HEK293 (cell line): ENCODE measurements around the gene CA5A.

Experiments used
- BCL11A ChIP-seq: fragments of 450-650 bp; formaldehyde crosslinking; IDR thresholded peaks from 2 replicates; pipeline ENCODE4 v1.5.1; 2016; ENCODE audit warnings: low read depth, missing biosample characterization, missing genetic modification characterization
- GLI4 ChIP-seq: fragments of 450-650 bp; formaldehyde crosslinking; IDR thresholded peaks from 2 replicates; pipeline ENCODE4 v1.5.1; 2016; ENCODE audit warnings: missing biosample characterization, missing genetic modification characterization
- HOXD13 ChIP-seq: sonication (generic); formaldehyde crosslinking; IDR thresholded peaks from 2 replicates; pipeline ENCODE4 v1.8.0; 2022; ENCODE audit warnings: missing genetic modification reagents, borderline replicate concordance
- YY2 ChIP-seq: fragments of 450-650 bp; formaldehyde crosslinking; IDR thresholded peaks from 2 replicates; pipeline ENCODE4 v1.5.1; 2016; ENCODE audit warnings: missing biosample characterization, missing genetic modification characterization
- ZNF311 ChIP-seq: fragments of 450-650 bp; formaldehyde crosslinking; IDR thresholded peaks from 2 replicates; pipeline ENCODE4 v1.5.1; 2017; ENCODE audit warnings: missing biosample characterization, missing genetic modification characterization, borderline replicate concordance
- ZNF350 ChIP-seq: fragments of 450-650 bp; formaldehyde crosslinking; IDR thresholded peaks from 2 replicates; pipeline ENCODE4 v1.5.0; 2017; ENCODE audit warnings: missing biosample characterization, mild to moderate bottlenecking, missing genetic modification characterization
- ZNF654 ChIP-seq: fragments of 450-650 bp; formaldehyde crosslinking; IDR thresholded peaks from 2 replicates; pipeline ENCODE4 v1.5.1; 2016; ENCODE audit warnings: low read depth, missing biosample characterization, missing genetic modification characterization
- ZNF792 ChIP-seq: fragments of 450-650 bp; formaldehyde crosslinking; IDR thresholded peaks from 2 replicates; pipeline ENCODE4 v1.5.1; 2016; ENCODE audit warnings: missing biosample characterization, missing genetic modification characterization
- ZSCAN30 ChIP-seq: fragments of 450-650 bp; IDR thresholded peaks from 2 replicates; pipeline ENCODE4 v1.5.1; 2018; ENCODE audit warnings: missing biosample characterization, mild to moderate bottlenecking, missing genetic modification characterization, moderate library complexity
- TF ChIP-seq, protein P1 (sequence below): fragments of 450-650 bp; formaldehyde crosslinking; IDR thresholded peaks from 2 replicates; pipeline ENCODE4 v1.5.1; 2016; ENCODE audit warnings: missing biosample characterization, missing genetic modification characterization
- TF ChIP-seq, protein P2 (sequence below): fragments of 450-650 bp; formaldehyde crosslinking; IDR thresholded peaks from 2 replicates; pipeline ENCODE4 v1.5.1; 2016; ENCODE audit warnings: missing biosample characterization, missing genetic modification characterization
- TF ChIP-seq, protein P3 (sequence below): fragments of 450-650 bp; formaldehyde crosslinking; IDR thresholded peaks from 2 replicates; pipeline ENCODE4 v1.5.1; 2016; ENCODE audit warnings: missing biosample characterization, missing genetic modification characterization, low read depth
- TF ChIP-seq, protein P4 (sequence below): fragments of 450-650 bp; formaldehyde crosslinking; IDR thresholded peaks from 2 replicates; pipeline ENCODE4 v1.5.1; 2017; ENCODE audit warnings: missing biosample characterization, missing genetic modification characterization
- TF ChIP-seq, protein P5 (sequence below): fragments of 450-650 bp; IDR thresholded peaks from 2 replicates; pipeline ENCODE4 v1.5.1; 2018; ENCODE audit warnings: missing biosample characterization, missing genetic modification characterization

DNA sequence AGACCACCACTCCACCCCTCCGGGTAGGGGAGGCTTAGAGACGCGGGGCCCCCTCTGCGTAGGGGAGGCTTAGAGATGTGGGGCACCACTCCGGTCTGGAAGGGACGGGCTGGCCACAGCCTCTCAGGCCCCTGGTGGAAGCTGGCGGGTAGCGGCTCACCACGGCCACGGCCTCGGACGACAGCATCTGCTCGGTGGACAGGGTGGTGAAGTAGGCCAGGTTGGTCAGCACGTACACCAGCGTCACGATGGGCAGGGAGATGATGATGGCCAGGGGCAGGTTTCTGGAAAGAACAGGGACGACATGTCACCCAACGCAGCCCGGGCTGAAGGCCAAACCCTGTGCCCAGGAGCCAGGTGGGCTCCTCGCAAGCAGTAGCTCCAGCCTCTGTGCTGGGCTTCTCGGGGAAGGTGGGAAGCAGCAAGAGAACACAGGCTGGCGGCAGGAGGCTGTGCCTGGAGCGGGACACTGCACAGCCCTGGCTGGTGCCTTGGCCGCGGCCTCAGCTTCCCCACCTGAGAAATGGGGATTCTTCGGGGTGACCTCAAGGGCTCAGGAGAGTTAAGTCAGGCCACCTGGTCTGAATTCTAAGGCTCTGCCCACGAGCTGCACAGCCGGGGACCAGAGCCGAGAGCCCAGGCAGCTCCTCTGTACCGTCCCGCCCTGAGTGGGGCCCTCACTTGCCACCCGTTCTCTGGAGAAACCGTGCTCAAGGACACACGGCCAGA, 96.6 kb downstream of the CA5A start:
- TF ChIP-seq GLI4 (tag by site-specific recombination) (no peak), ZNF311 (no peak), YY2 (tag by site-specific recombination) (no peak), ZNF654 (no peak), BCL11A (tag by site-specific recombination) (no peak), ZSCAN30 (tag by site-specific recombination) (no peak), ZNF792 (tag by site-specific recombination) (no peak), ZNF350 (no peak), HOXD13 (no peak)
- TF ChIP-seq, protein P1, sequence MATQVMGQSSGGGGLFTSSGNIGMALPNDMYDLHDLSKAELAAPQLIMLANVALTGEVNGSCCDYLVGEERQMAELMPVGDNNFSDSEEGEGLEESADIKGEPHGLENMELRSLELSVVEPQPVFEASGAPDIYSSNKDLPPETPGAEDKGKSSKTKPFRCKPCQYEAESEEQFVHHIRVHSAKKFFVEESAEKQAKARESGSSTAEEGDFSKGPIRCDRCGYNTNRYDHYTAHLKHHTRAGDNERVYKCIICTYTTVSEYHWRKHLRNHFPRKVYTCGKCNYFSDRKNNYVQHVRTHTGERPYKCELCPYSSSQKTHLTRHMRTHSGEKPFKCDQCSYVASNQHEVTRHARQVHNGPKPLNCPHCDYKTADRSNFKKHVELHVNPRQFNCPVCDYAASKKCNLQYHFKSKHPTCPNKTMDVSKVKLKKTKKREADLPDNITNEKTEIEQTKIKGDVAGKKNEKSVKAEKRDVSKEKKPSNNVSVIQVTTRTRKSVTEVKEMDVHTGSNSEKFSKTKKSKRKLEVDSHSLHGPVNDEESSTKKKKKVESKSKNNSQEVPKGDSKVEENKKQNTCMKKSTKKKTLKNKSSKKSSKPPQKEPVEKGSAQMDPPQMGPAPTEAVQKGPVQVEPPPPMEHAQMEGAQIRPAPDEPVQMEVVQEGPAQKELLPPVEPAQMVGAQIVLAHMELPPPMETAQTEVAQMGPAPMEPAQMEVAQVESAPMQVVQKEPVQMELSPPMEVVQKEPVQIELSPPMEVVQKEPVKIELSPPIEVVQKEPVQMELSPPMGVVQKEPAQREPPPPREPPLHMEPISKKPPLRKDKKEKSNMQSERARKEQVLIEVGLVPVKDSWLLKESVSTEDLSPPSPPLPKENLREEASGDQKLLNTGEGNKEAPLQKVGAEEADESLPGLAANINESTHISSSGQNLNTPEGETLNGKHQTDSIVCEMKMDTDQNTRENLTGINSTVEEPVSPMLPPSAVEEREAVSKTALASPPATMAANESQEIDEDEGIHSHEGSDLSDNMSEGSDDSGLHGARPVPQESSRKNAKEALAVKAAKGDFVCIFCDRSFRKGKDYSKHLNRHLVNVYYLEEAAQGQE (tag by site-specific recombination) = no peak
- TF ChIP-seq, protein P2, sequence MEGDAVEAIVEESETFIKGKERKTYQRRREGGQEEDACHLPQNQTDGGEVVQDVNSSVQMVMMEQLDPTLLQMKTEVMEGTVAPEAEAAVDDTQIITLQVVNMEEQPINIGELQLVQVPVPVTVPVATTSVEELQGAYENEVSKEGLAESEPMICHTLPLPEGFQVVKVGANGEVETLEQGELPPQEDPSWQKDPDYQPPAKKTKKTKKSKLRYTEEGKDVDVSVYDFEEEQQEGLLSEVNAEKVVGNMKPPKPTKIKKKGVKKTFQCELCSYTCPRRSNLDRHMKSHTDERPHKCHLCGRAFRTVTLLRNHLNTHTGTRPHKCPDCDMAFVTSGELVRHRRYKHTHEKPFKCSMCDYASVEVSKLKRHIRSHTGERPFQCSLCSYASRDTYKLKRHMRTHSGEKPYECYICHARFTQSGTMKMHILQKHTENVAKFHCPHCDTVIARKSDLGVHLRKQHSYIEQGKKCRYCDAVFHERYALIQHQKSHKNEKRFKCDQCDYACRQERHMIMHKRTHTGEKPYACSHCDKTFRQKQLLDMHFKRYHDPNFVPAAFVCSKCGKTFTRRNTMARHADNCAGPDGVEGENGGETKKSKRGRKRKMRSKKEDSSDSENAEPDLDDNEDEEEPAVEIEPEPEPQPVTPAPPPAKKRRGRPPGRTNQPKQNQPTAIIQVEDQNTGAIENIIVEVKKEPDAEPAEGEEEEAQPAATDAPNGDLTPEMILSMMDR = no peak
- TF ChIP-seq, protein P3, sequence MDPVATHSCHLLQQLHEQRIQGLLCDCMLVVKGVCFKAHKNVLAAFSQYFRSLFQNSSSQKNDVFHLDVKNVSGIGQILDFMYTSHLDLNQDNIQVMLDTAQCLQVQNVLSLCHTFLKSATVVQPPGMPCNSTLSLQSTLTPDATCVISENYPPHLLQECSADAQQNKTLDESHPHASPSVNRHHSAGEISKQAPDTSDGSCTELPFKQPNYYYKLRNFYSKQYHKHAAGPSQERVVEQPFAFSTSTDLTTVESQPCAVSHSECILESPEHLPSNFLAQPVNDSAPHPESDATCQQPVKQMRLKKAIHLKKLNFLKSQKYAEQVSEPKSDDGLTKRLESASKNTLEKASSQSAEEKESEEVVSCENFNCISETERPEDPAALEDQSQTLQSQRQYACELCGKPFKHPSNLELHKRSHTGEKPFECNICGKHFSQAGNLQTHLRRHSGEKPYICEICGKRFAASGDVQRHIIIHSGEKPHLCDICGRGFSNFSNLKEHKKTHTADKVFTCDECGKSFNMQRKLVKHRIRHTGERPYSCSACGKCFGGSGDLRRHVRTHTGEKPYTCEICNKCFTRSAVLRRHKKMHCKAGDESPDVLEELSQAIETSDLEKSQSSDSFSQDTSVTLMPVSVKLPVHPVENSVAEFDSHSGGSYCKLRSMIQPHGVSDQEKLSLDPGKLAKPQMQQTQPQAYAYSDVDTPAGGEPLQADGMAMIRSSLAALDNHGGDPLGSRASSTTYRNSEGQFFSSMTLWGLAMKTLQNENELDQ (tag by site-specific recombination) = no peak
- TF ChIP-seq, protein P4, sequence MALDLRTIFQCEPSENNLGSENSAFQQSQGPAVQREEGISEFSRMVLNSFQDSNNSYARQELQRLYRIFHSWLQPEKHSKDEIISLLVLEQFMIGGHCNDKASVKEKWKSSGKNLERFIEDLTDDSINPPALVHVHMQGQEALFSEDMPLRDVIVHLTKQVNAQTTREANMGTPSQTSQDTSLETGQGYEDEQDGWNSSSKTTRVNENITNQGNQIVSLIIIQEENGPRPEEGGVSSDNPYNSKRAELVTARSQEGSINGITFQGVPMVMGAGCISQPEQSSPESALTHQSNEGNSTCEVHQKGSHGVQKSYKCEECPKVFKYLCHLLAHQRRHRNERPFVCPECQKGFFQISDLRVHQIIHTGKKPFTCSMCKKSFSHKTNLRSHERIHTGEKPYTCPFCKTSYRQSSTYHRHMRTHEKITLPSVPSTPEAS (tag by site-specific recombination) = no peak
- TF ChIP-seq, protein P5, sequence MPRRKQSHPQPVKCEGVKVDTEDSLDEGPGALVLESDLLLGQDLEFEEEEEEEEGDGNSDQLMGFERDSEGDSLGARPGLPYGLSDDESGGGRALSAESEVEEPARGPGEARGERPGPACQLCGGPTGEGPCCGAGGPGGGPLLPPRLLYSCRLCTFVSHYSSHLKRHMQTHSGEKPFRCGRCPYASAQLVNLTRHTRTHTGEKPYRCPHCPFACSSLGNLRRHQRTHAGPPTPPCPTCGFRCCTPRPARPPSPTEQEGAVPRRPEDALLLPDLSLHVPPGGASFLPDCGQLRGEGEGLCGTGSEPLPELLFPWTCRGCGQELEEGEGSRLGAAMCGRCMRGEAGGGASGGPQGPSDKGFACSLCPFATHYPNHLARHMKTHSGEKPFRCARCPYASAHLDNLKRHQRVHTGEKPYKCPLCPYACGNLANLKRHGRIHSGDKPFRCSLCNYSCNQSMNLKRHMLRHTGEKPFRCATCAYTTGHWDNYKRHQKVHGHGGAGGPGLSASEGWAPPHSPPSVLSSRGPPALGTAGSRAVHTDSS = no peak
